Pancreas (tissue), 10 donors: ENCODE measurements around the gene PLB1. TPM values are rescaled to one million over a fixed set of nuclear protein-coding genes. Genes with fewer than 3 reads are reported as not detected.

Experiments used
- ATAC-seq, 4 donors: fragments of 200-7000 bp; cut with Tn5 transposase; one replicate each; pipeline versions ENCODE4 v1.8.0 to v1.9.1; 2020; ENCODE audit warnings: mild to moderate bottlenecking in 4 of 4, moderate library complexity in 4 of 4
- DNase-seq, 6 donors: peaks; one replicate each; pipeline ENCODE4 v3.0.0-alpha.2; 2020
- FAIRE-seq: peaks from 2 replicates; lab custom pipeline; 2012; peaks lifted over from hg19 to GRCh38; lab: Jason Lieb, UNC
- H3K27ac ChIP-seq, 4 donors: fragments of 200-600 bp; sonication (generic); 1 replicate in 3 of 4; 2 replicates in 1 of 4; pipeline versions ENCODE4 v1.5.0 to v1.8.0; 2020
- H3K27me3 ChIP-seq, 4 donors: fragments of 200-600 bp; one replicate each; pipeline ENCODE4 v1.8.0; 2021
- H3K36me3 ChIP-seq, 3 donors: fragments of 200-600 bp; sonication (generic) in 1 of 3; one replicate each; pipeline versions ENCODE4 v1.5.0 to v1.8.0; 2020 to 2021
- H3K4me1 ChIP-seq, 3 donors: fragments of 200-600 bp; one replicate each; pipeline ENCODE4 v1.8.0; 2021
- H3K4me3 ChIP-seq, 4 donors: fragments of 200-600 bp; sonication (generic) in 2 of 4; one replicate each; pipeline versions ENCODE4 v1.5.0 to v1.8.0; 2020 to 2021
- H3K9me3 ChIP-seq, 4 donors: fragments of 200-600 bp; one replicate each; pipeline ENCODE4 v1.8.0; 2021
- WGBS, 2 donors: extraction: QIAGEN DNeasy Blood & Tissue Kit; methylation state at CpG; one replicate each; pipeline ENCODE4 v1.1.7; 2013; 5-methylcytosine and 5-hydroxymethylcytosine counted together
- intact Hi-C, 3 donors: fragments of 100-400 bp; cut with DNase I; formaldehyde crosslinking; loops; one replicate each; pipeline versions ENCODE4 v1.11.1 to v1.14.2; 2022
- polyA plus RNA-seq, 2 donors: library from polyadenylated mRNA; stranded (reverse); fragments of 200-250 nt; gene quantifications; one replicate each; pipeline ENCODE4 v1.2.3, GENCODE V29; 2013
- total RNA-seq, 6 donors: library from RNA; stranded (reverse); fragmentation: NEBNext Ultra II Directional in 4 of 6; extraction: Animal tissue kit (Norgen Biotek cat#: 25700) in 4 of 6; gene quantifications; one replicate each; pipeline versions ENCODE4 v1.2.1 to v1.2.4, GENCODE V29; 2021 to 2023
- TF ChIP-seq, protein P1 (sequence below), 4 donors: fragments of 200-600 bp; sonication (generic) in 3 of 4; IDR thresholded peaks; one replicate each; pipeline versions ENCODE4 v1.5.0 to v1.8.0; 2021; ENCODE audit warnings: antibody characterized with exemption in 4 of 4
- donor health status: healthy with polysubstance abuse.
- donor health status: DM: no; HTN: no; CAD: no; lungs with moderate emphysema.
- donor health status: DM: no; HTN: no; CAD: no.
- donor health status: control.
- donor health status: control.
- donor health status: Bipolar disorder and iron deficiency.
- donor health status: DM: yes; HTN: yes; CAD: no.
- donor health status: DM: no; HTN: no; CAD: no.
- donor health status: DM: no; HTN: no; CAD: no.
- donor health status: DM: yes; HTN: yes; CAD: no.

Gene PLB1
- total and polyA plus RNA-seq, 8 donors, result 0.16 to 2.4 (median 0.93) TPM

DNA sequence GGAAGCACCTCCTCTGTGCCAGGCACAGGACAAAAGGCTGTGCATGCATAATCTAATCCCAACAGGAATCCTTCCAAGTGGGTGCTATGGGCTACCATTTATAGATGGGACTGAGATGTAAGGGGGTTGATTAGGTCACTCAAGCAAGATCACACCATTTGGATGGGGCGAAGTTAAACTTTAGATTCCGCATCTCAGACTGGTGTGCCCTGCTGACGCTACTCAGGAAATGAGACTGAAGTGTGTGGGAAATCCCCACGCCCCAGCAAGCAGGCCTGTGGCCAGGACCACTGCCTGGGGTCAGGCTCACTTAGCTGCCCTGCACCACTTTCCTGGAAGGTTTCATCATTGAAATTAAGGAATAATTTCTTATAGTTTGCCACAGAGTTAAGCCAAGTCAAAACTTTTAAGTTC lies 185.3 kb downstream of the PLB1 start:
- peak in 2 of 4 donors; percentile 51 to 58 for ATAC-seq
- WGBS, 2 donors, result 70% methylated on average over 4 of the region's 4 CpGs
- no peaks in the 10 kb centered on the region for H3K27me3 ChIP-seq
- H3K36me3 ChIP-seq, result no peaks in the 10 kb centered on the region
- no peak overlapping the region for H3K4me3 ChIP-seq
- TF ChIP-seq, protein P1, sequence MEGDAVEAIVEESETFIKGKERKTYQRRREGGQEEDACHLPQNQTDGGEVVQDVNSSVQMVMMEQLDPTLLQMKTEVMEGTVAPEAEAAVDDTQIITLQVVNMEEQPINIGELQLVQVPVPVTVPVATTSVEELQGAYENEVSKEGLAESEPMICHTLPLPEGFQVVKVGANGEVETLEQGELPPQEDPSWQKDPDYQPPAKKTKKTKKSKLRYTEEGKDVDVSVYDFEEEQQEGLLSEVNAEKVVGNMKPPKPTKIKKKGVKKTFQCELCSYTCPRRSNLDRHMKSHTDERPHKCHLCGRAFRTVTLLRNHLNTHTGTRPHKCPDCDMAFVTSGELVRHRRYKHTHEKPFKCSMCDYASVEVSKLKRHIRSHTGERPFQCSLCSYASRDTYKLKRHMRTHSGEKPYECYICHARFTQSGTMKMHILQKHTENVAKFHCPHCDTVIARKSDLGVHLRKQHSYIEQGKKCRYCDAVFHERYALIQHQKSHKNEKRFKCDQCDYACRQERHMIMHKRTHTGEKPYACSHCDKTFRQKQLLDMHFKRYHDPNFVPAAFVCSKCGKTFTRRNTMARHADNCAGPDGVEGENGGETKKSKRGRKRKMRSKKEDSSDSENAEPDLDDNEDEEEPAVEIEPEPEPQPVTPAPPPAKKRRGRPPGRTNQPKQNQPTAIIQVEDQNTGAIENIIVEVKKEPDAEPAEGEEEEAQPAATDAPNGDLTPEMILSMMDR (IDR thresholded peaks at IDR 0.05), result no peak
- intact Hi-C loops, result no loop called here
- FAIRE-seq, result no peak
- peak in 1 of 6 donors; percentile 46 for DNase-seq
- H3K4me1 ChIP-seq, result peaks cover 10 to 43% (median 38%) of the 10 kb centered on the region in 3 donors
- H3K9me3 ChIP-seq, result no peaks in the 10 kb centered on the region
- peak overlapping the region in 2 of 4 donors; percentile 59 to 75 for H3K27ac ChIP-seq

DNA sequence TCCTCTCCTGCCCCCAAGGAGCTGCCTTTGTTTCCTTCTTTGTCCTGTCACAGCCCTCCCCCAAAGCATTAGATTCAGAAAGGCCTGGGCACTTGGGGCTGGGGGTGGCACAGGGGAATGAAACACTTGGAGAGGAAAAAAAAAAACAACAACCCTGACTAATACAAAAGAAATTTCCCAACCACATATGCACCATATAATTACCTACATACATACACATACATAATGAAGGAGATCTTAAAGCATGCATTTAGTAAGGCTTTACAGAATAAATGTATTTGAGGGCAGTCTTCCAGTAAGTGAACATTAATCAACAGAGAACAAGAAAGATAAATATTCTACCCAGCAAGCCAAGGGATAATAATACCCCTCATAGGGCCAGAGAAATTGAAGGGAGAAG lies 185.7 kb downstream of the PLB1 start:
- H3K36me3 ChIP-seq, result no peaks in the 10 kb centered on the region
- no peaks in the 10 kb centered on the region for H3K9me3 ChIP-seq
- ATAC-seq (no peak), DNase-seq (no peak), FAIRE-seq (no peak)
- H3K4me1 ChIP-seq, result peaks cover 10 to 43% (median 38%) of the 10 kb centered on the region in 3 donors
- intact Hi-C loops, result no loop called here
- H3K27me3 ChIP-seq, result no peaks in the 10 kb centered on the region
- H3K4me3 ChIP-seq, result no peak overlapping the region
- H3K27ac ChIP-seq, result peak overlapping the region in 2 of 4 donors; percentile 59 to 75
- TF ChIP-seq, protein P1 (IDR thresholded peaks at IDR 0.05), result no peak

DNA sequence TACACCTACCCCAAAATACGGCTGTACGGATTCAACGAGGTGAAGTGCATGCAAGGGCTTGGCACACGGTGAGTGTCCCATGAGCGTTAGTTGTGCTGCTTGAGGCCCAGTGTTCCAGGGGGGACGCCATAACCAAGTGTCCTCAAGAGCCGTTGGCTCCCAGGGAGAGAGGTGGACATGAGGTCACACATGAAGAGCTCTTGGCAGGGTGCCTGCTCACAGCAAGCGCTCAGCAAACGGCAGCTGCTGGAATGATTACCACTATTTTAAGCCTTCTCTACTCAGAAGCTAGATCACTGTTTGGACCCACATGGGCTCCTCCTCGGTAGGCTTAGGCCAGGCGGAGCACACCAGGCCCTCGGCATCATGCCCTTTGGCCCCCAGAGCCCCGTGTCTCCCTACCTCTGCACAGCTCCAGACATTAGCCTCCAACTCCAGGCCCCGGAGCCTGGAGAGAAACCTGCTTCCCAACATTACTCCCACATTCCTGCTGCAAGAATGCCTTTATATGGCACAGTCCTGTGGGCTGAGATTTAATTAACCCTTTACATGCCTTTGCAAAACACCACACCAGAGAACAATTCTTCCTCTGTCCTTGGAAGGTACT lies 187.3 kb downstream of the PLB1 start:
- ATAC-seq (peak; percentile 29 to 73 (median 63)), FAIRE-seq (no peak), DNase-seq (peak; percentile 63 to 86 (median 74))
- Histone ChIP-seq H3K27me3 (no peaks in the 10 kb centered on the region), H3K36me3 (no peaks in the 10 kb centered on the region), H3K9me3 (no peaks in the 10 kb centered on the region), H3K27ac (peak overlapping the region in 3 of 4 donors; percentile 3 to 44 (median 42)), H3K4me1 (peaks cover 5 to 40% (median 37%) of the 10 kb centered on the region in 3 donors), H3K4me3 (no peak overlapping the region)
- 40 to 42% methylated on average over 14 of the region's 14 CpGs for WGBS, 2 donors
- intact Hi-C loops, result no loop called here
- TF ChIP-seq, protein P1 (IDR thresholded peaks at IDR 0.05), result no peak

DNA sequence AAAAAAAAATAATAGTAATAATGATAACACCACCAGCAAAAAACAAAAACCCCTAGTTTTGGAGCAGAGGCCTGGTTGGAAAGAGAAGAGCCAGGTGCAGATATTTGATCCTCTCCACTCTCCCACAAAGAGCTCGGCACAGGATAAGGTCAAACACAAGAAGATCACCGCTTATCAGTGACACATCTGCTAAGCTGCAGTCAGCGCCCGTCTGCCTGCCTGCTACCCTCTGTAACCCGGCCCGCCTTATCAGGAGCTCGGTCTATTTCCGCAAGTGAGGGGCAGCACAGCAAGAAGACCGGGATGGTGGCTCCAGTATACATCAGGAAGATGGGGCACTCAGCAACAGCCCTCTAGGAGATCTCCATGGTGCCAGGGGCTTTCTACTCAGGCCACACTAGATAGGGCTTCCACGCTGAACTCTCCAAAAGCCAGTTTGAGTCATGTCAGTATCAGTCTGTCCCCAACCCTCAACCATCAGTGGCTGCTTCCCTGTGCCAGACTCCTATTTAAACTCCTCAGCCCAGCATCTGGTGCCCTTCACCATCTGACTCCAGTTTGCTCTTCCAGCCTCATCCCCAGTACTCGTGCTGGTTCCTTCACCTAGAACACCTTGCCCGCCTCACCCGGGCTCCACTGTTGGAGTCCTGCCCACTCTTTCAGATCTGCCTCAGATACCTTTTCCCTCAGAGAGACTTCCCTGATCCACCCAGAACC lies 188.4 kb downstream of the PLB1 start:
- 90 to 94% methylated on average over 13 of the region's 13 CpGs for WGBS, 2 donors
- Histone ChIP-seq H3K27me3 (no peaks in the 10 kb centered on the region), H3K4me1 (peaks cover 0 to 29% (median 27%) of the 10 kb centered on the region in 3 donors), H3K9me3 (no peaks in the 10 kb centered on the region), H3K27ac (peak overlapping the region in 1 of 4 donors; percentile 44), H3K36me3 (no peaks in the 10 kb centered on the region), H3K4me3 (no peak overlapping the region)
- TF ChIP-seq, protein P1 (IDR thresholded peaks at IDR 0.05), result no peak
- FAIRE-seq (no peak), ATAC-seq (no peak), DNase-seq (no peak)
- intact Hi-C loops, result no loop called here

DNA sequence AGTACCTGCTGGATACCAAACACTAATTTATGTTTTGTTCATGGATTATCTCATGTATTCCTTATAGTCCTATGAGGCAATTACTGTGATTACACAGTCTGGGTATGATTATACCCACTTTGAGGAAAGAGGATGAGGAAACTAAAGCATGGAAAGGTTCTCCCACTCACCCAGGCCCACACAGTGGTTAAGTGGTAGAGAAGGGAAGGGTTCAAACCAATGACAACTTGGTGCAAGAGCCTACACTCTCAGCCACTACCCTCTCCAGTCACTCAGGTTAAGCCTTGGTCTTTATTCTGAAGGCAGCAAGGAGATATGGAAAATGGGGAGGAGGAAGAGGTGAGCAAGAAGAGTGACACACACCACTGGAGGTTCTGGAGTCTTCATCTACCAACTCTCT lies 191.3 kb downstream of the PLB1 start:
- intact Hi-C loops, result no loop called here
- TF ChIP-seq, protein P1 (IDR thresholded peaks at IDR 0.05), result no peak
- DNase-seq, result no peak
- Histone ChIP-seq H3K27me3 (no peaks in the 10 kb centered on the region), H3K4me1 (peaks cover 0 to 9% (median under 1%) of the 10 kb centered on the region in 3 donors), H3K36me3 (no peaks in the 10 kb centered on the region), H3K27ac (no peak overlapping the region), H3K4me3 (no peak overlapping the region), H3K9me3 (no peaks in the 10 kb centered on the region)
- FAIRE-seq, result no peak
- no peak for ATAC-seq
